KMS-11 (cell line): ENCODE results near the gene ZSWIM6.
A peak's percentile ranks its signal among the peaks of the same experiment; 100 is the strongest.

Experiments used
- H2AFZ ChIP-seq: fragments of 200-600 bp; sonication (generic); 2 replicates; pipeline ENCODE4 v1.6.1; 2016; ENCODE audit warnings: antibody characterized with exemption, mixed run types, low read depth
- H3K27ac ChIP-seq: fragments of 200-600 bp; sonication (generic); 2 replicates; pipeline ENCODE4 v1.6.1; 2016; ENCODE audit warnings: mild to moderate bottlenecking, mixed run types
- H3K27me3 ChIP-seq: fragments of 200-600 bp; sonication (generic); 2 replicates; pipeline ENCODE4 v1.6.1; 2017; ENCODE audit warnings: mild to moderate bottlenecking, low read depth, mixed run types, moderate library complexity; ENCODE audit not compliant: insufficient read depth
- H3K36me3 ChIP-seq: fragments of 200-600 bp; sonication (generic); 2 replicates; pipeline ENCODE4 v1.6.1; 2017; ENCODE audit warnings: mild to moderate bottlenecking, mixed run types; ENCODE audit not compliant: insufficient read depth
- H3K4me1 ChIP-seq: fragments of 200-600 bp; sonication (generic); 2 replicates; pipeline ENCODE4 v1.6.1; 2016; ENCODE audit warnings: mild to moderate bottlenecking, low read depth, mixed run types; ENCODE audit not compliant: poor library complexity, severe bottlenecking
- H3K4me2 ChIP-seq: fragments of 200-600 bp; sonication (generic); 2 replicates; pipeline ENCODE4 v1.7.0; 2016; ENCODE audit warnings: mild to moderate bottlenecking, mixed run types
- H3K4me3 ChIP-seq: fragments of 200-600 bp; sonication (generic); IDR thresholded peaks from 2 replicates; pipeline ENCODE4 v1.6.1; 2017; ENCODE audit warnings: low read depth, low read length, mixed read lengths; ENCODE audit not compliant: insufficient read depth
- H3K79me2 ChIP-seq: fragments of 200-600 bp; sonication (generic); 2 replicates; pipeline ENCODE4 v1.6.1; 2016; ENCODE audit warnings: low read depth, mixed run types; ENCODE audit not compliant: insufficient read depth
- H3K9ac ChIP-seq: fragments of 200-600 bp; sonication (generic); 2 replicates; pipeline ENCODE4 v1.6.1; 2016; ENCODE audit warnings: mild to moderate bottlenecking, mixed run types
- H4K20me1 ChIP-seq: fragments of 200-600 bp; sonication (generic); 2 replicates; pipeline ENCODE4 v1.6.1; 2016; ENCODE audit warnings: mild to moderate bottlenecking, mixed run types; ENCODE audit not compliant: insufficient read depth
- TF ChIP-seq, protein P1 (sequence below): fragments of 200-600 bp; sonication (generic); conservative IDR thresholded peaks from 2 replicates; pipeline ENCODE4 v1.6.1; 2017; ENCODE audit warnings: low read depth, mild to moderate bottlenecking, antibody characterized with exemption, low read length, moderate library complexity, mixed read lengths

ZSWIM6 gene

DNA sequence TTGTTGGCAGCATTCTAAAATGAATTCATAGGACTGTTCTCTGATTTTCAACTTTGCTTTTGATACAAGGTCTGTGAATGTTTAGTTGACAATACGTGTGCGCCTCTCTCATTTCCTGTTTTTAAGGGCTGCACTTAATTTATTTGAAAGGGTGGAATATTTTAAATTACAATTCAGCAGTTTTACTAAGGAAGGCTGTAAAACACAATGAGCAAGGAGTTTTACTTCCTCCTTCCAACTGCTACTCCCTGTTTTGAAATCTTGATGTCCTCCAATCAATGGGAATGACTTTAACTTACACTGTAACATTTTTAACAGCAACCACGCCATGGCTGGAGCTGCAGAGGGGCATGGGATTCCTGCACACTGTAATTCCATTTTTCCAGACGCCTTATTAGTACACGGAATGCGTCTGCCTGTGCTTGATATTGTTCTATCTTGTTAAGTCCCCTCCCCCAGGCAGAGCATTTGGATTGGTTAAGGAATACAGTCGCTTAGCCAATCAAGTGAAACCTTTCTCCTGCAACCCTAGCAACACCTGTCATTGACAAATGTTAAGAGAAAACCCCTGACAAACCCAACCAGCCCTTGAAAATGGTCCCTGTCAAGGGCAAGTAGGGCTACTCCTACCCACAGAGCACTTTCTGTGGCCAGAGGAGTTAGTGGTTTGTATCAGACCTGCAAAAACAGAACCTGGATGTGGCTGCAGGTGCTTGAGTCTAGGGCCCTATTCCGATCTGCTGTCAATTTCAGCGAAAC, 12.5 kb upstream of the ZSWIM6 start:
- H4K20me1 ChIP-seq = no peaks in the 10 kb centered on the region
- peak overlapping the region; percentile 77 for H3K27ac ChIP-seq
- H3K27me3 ChIP-seq = no peaks in the 10 kb centered on the region
- H3K4me3 ChIP-seq = no peak overlapping the region
- H3K4me2 ChIP-seq = peak overlapping the region; percentile 74
- H3K36me3 ChIP-seq = no peaks in the 10 kb centered on the region
- H3K4me1 ChIP-seq = peaks cover 63% of the 10 kb centered on the region
- TF ChIP-seq, protein P1, sequence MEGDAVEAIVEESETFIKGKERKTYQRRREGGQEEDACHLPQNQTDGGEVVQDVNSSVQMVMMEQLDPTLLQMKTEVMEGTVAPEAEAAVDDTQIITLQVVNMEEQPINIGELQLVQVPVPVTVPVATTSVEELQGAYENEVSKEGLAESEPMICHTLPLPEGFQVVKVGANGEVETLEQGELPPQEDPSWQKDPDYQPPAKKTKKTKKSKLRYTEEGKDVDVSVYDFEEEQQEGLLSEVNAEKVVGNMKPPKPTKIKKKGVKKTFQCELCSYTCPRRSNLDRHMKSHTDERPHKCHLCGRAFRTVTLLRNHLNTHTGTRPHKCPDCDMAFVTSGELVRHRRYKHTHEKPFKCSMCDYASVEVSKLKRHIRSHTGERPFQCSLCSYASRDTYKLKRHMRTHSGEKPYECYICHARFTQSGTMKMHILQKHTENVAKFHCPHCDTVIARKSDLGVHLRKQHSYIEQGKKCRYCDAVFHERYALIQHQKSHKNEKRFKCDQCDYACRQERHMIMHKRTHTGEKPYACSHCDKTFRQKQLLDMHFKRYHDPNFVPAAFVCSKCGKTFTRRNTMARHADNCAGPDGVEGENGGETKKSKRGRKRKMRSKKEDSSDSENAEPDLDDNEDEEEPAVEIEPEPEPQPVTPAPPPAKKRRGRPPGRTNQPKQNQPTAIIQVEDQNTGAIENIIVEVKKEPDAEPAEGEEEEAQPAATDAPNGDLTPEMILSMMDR = no peak
- no peaks in the 10 kb centered on the region for H3K79me2 ChIP-seq
- H2AFZ ChIP-seq = peak overlapping the region; percentile 71
- peak overlapping the region; percentile 35; the same call in 1 of the 2 replicates for H3K9ac ChIP-seq

DNA sequence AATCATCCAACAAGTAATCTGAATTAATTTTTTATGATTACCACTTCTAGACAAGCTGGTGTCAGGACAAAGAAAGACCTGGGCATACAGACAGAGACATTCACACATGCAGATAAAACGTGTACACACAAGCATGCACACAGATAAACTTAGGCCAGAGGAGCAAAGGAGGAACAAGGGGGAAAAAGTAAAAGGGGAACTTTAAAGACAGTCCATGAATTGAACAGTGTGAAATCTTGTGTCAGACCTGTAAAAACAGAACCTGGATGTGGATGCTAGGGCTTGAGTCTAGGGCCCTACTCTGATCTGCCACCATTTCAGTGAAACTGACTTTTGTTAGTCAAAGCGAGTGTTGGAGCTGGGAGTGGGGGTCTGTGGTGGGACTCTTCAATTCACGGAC, 11.2 kb upstream of the ZSWIM6 start:
- Histone ChIP-seq H3K27me3 (no peaks in the 10 kb centered on the region), H4K20me1 (no peaks in the 10 kb centered on the region), H3K4me2 (peak overlapping the region; percentile 63), H3K9ac (no peak overlapping the region), H3K4me3 (no peak overlapping the region), H3K4me1 (peaks cover 63% of the 10 kb centered on the region), H2AFZ (no peak overlapping the region), H3K27ac (peak overlapping the region; percentile 77; the same call in 1 of the 2 replicates), H3K79me2 (no peaks in the 10 kb centered on the region), H3K36me3 (no peaks in the 10 kb centered on the region)
- TF ChIP-seq, protein P1 = no peak

DNA sequence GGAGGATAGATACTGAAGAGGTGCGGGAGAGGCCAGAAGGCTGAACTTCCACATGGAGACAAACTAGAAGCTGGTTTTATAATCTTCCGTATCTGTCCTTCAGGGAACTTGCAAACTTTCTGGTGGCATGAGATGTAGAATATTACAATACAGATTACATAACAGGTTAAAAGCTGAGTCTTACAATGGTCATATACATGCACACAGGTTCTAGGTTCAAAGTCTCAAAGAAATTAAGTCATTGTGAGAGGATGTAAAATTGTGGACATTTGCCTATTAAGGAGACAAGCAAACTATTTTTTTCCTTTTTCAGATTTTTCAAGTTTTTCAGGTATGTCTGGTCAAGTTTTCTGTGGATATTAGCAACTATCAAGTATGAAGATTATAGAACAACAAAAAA, 10.4 kb upstream of the ZSWIM6 start:
- no peak overlapping the region for H3K9ac ChIP-seq
- no peaks in the 10 kb centered on the region for H4K20me1 ChIP-seq
- H3K27me3 ChIP-seq = no peaks in the 10 kb centered on the region
- H3K27ac ChIP-seq = no peak overlapping the region
- H3K4me3 ChIP-seq = no peak overlapping the region
- peak overlapping the region; percentile 63; the same call in 1 of the 2 replicates for H3K4me2 ChIP-seq
- H3K36me3 ChIP-seq = no peaks in the 10 kb centered on the region
- TF ChIP-seq, protein P1 = no peak
- peaks cover 63% of the 10 kb centered on the region for H3K4me1 ChIP-seq
- no peak overlapping the region for H2AFZ ChIP-seq
- no peaks in the 10 kb centered on the region for H3K79me2 ChIP-seq

DNA sequence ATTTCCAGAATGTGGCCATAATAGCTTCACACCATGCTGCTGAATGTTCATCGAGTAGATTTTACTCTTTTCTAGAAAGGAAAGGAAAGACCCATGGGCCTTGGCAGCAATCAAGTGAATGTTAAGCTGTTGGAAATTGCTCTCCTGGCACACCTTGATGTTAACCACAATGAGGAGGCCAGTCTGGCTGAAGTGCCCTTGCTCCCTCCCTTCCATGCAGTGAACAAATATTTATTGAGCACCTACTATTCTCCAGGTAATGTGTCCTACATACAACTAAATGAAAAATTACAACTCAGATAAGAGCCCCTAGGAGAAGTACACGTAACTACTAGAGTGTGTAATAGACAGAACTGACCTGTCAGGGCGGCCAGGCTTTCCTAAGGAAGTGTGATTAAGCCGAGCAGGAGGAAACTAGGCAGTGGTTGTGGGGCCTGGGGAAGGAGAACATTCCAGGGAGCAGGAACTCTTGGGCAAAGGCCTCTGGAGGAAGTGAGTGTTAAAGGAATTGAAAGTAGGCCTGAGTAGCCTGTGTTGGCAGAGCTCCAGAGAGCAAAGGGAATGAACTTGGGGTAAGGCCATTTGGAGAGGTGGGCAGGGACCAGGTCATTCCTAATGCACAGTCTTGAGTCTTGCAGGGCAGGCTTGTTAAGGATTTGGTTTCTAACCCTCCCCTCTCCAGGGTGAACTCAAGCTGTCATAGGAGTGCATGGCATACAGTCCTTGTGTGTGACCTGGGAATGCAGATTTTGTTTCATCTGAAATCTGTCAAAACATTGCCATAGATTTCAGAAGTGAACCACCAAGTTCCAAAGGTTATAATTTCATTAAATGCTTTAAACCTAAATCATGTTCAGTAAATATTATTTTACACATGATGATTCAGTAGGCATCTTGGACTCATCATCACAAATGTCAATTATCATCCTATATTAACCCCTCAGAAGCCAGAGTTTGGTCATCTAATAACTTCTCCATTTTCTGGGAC, 9.0 kb upstream of the ZSWIM6 start:
- Histone ChIP-seq H3K4me3 (no peak overlapping the region), H3K4me1 (peaks cover 63% of the 10 kb centered on the region)

More for the DNA sequence above, 9.0 kb upstream of the ZSWIM6 start:
- no peaks in the 10 kb centered on the region for H4K20me1 ChIP-seq
- no peak overlapping the region for H3K9ac ChIP-seq
- H2AFZ ChIP-seq = no peak overlapping the region
- no peaks in the 10 kb centered on the region for H3K36me3 ChIP-seq
- H3K27me3 ChIP-seq = no peaks in the 10 kb centered on the region
- TF ChIP-seq, protein P1 = no peak
- no peak overlapping the region for H3K27ac ChIP-seq
- H3K79me2 ChIP-seq = no peaks in the 10 kb centered on the region
- H3K4me2 ChIP-seq = no peak overlapping the region
